ENCODE data around the gene SHISA9.

The SHISA9 gene

GRCh38 chr16:13098536-13098935 lies 197.1 kb downstream of the SHISA9 start:
- no peak for DNase-seq
- in situ Hi-C loops (cut with MboI; ENCODE audit: low pct_unique_long_range_greater_than_20kb, low sequenced_read_pairs), result no loop called here

DNA sequence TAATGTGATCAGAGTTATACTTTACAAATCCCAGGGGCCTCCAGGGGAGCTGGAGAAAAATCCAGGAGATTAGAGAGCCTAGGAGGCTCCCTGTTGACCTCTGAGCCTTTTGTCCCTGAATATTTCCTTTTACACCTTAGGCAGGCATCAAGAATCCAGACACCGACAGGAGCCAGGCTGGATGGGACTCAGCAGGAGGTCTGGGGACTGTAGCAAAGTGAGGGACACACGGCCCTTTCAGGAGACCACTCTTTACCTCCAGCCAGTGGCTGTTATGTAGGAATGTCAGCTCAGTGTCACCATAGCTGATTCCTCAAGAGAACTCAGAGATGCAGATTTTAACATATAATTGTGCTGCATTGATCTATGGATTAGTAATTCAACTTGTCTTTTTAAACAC lies 198.4 kb downstream of the SHISA9 start:
- no peak for DNase-seq
- in situ Hi-C loops (cut with MboI; ENCODE audit: low pct_unique_long_range_greater_than_20kb, low sequenced_read_pairs), result no loop called here

DNA sequence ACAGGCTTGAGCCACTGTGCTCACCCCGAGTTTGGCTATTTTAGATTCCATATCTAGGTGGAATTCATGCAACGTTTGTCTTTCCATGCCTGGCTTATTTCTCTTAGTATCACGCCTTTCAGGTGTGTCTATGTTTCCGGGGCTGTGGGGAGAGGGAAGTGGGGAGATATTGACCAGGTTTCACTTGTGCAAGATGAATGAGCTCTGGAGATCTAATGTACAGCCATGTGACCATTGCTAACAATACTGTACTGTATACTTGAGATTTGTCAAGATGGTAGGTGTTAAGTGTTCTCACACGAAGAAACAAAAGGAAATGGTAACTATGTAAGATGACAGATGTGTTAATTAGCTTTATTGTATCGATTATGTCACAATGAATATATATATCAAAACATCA lies 199.6 kb downstream of the SHISA9 start:
- DNase-seq, result no peak
- in situ Hi-C loops (cut with MboI; ENCODE audit: low pct_unique_long_range_greater_than_20kb, low sequenced_read_pairs), result no loop called here

DNA sequence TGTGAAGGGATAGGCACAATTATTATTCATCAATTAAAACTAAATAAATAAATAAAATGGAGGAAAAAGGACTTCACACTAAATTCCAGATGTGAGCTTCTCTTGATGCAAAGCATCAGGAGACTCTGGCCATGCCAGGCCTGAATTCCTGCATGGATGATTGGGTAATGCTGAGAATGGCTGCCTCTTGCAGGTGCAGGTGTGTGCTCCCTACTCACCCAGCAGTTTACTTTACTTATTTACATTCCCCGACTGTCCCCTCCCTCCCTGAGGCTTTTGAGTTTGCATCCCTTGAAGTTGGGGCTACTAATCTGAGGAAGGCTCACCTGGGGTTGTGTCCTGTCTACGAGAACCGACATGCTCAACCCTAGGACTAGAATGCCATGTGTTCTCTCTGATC lies 200.4 kb downstream of the SHISA9 start:
- DNase-seq, result no peak
- in situ Hi-C loops (cut with MboI; ENCODE audit: low pct_unique_long_range_greater_than_20kb, low sequenced_read_pairs), result no loop called here

DNA sequence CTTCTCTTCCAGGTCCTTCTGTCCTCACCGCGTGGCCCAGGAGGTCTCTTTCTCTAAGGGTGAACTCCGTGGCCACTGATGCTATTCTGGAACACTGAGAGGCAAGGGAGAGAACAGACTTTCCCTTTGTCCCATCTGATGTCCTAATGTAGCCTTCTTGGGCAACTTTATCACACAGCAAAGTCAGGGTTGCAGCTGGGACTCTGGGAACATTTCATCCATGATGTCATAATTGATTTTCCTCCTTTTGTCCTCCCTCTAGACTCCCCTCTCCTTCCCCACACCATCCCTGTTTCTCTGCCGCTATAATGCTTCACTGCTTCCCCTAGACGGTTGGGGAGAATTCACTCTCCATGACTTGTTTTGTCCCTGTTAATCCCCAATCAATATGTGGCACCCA lies 201.0 kb downstream of the SHISA9 start:
- in situ Hi-C loops (cut with MboI; ENCODE audit: low pct_unique_long_range_greater_than_20kb, low sequenced_read_pairs), result no loop called here
- DNase-seq, result no peak

DNA sequence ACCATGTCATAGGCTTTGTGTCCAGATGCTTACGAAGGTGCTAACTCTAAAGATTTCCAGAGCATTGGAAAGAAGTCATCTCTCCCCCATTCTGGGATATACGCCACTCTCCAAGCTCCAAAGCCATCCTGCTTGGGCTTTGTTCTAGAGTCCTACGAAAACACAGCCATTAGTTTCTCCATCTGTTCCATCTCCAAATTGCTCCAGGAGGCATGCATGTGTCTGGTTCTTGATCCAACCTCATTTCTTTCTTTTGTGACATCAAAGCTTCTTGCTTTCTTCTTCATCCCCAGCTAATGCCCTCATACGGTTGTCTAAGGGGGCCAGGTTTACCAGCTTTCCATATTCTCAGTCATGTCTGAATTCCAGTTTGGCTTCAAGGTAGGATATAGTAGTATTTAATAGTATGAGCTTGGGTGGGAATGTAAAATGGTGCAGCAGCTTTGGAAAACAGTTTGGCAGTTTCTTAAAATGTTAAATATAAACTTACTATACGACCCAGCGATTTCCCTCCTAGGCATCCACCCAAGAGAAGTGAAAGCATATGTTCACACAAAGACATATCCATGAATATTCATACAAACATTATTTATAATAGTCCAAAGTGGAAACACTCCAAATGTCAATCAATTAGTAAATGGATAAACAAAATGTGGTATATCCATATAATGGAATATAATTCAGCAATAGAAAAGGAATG lies 202.6 kb downstream of the SHISA9 start:
- no peak for DNase-seq
- in situ Hi-C loops (cut with MboI; ENCODE audit: low pct_unique_long_range_greater_than_20kb, low sequenced_read_pairs), result no loop called here

DNA sequence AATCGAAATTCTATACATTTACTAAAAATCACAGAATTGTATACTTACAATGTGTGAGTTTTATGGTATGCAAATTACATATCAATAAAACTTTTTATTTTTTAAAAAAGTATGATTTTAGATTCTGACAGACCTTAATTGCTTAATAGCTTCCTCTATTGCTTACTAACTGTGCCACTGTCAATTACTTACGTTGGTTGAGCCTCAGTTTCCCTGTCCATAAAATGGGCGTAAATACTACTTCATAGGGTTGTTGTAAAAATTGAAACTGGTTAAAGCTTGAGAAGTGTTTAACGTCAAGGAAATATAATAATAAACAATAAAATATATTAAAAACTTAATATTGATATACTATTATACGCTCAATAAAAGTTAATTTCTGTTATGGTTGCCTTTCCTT lies 203.4 kb downstream of the SHISA9 start:
- in situ Hi-C loops (cut with MboI; ENCODE audit: low pct_unique_long_range_greater_than_20kb, low sequenced_read_pairs), result no loop called here
- DNase-seq, result no peak

- in situ Hi-C loops (cut with MboI; ENCODE audit: low pct_unique_long_range_greater_than_20kb, low sequenced_read_pairs), result no loop called here
These were observed 204.0 kb downstream of the SHISA9 start for GRCh38 chr16:13105427-13105826.

DNA sequence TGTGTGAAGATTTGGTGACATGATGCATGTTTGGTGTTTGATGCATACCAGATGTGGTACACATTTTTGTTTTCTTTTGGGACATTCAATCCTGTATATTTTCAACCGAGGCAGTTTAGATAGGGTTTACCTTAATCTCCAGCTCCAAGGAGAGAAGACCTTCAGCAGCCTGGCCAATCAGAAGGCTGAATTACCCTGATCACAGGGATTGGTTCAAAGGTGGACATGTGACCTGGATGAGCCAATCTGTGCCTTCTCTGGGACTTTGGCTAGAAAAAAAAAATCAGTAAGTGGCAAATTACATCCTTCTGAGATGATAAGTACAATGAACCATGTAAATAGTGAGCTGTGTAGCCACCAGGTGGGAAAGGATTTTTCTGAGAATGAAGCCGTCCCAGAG lies 205.1 kb downstream of the SHISA9 start:
- in situ Hi-C loops (cut with MboI; ENCODE audit: low pct_unique_long_range_greater_than_20kb, low sequenced_read_pairs), result no loop called here

More at GRCh38 chr16:13105427-13105826, 204.0 kb downstream of the SHISA9 start:
- DNase-seq, result no peak

DNA sequence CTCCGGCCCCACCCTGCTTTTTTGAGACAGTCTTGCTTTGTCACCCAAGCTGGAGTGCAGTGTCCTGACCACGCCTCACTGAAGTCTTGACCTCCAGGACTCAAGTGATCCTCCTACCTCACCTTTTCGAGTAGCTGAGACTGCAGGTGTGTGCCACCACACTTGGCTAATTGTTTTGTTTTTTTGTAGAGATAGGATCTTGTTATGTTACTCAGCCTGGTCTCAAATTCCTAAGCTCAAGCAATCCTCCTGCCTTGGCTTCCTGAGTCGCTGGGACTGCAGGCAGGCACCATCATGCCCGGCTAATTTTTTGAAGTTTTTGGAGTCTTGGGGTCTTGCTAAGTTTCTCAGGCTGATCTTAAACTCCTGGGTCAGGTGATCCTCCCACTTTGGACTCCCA lies 206.7 kb downstream of the SHISA9 start:
- no peak for DNase-seq

More for the DNA sequence above, 205.1 kb downstream of the SHISA9 start:
- DNase-seq, result no peak

GRCh38 chr16:13109171-13109570 lies 207.8 kb downstream of the SHISA9 start:
- in situ Hi-C loops (cut with MboI; ENCODE audit: low pct_unique_long_range_greater_than_20kb, low sequenced_read_pairs), result no loop called here

More for the DNA sequence above, 206.7 kb downstream of the SHISA9 start:
- in situ Hi-C loops (cut with MboI; ENCODE audit: low pct_unique_long_range_greater_than_20kb, low sequenced_read_pairs), result no loop called here

GRCh38 chr16:13110124-13110796 lies 208.9 kb downstream of the SHISA9 start:
- no peak for DNase-seq
- in situ Hi-C loops (cut with MboI; ENCODE audit: low pct_unique_long_range_greater_than_20kb, low sequenced_read_pairs), result no loop called here

More at GRCh38 chr16:13109171-13109570, 207.8 kb downstream of the SHISA9 start:
- no peak for DNase-seq

- no peak for DNase-seq
- in situ Hi-C loops (cut with MboI; ENCODE audit: low pct_unique_long_range_greater_than_20kb, low sequenced_read_pairs), result no loop called here
These were observed 210.3 kb downstream of the SHISA9 start for GRCh38 chr16:13111747-13112146.

DNA sequence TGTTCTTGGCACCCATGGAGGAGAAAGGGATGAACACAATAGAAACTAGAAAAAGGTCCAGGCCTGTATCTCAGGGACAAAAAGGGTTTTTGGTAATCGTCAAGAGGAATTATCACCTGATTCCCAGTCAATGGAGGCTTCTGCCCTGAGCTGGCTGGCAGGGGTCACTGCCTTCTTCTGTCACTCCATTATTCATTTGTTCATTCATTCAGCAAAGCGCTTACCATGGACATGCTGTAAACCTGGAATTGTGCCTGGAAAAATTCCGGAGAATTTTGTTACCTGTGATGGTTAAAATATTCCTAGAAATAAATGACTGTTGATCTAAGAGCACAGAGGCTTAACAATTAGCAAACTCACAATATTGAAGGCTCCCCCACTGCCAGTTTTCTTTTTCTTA lies 212.3 kb downstream of the SHISA9 start:
- in situ Hi-C loops (cut with MboI; ENCODE audit: low pct_unique_long_range_greater_than_20kb, low sequenced_read_pairs), result no loop called here
- no peak for DNase-seq

GRCh38 chr16:13118091-13118490 lies 216.7 kb downstream of the SHISA9 start:
- in situ Hi-C loops (cut with MboI; ENCODE audit: low pct_unique_long_range_greater_than_20kb, low sequenced_read_pairs), result no loop called here

GRCh38 chr16:13120091-13120490 lies 218.7 kb downstream of the SHISA9 start:
- in situ Hi-C loops (cut with MboI; ENCODE audit: low pct_unique_long_range_greater_than_20kb, low sequenced_read_pairs), result no loop called here
- DNase-seq, result no peak

More at GRCh38 chr16:13118091-13118490, 216.7 kb downstream of the SHISA9 start:
- no peak for DNase-seq

DNA sequence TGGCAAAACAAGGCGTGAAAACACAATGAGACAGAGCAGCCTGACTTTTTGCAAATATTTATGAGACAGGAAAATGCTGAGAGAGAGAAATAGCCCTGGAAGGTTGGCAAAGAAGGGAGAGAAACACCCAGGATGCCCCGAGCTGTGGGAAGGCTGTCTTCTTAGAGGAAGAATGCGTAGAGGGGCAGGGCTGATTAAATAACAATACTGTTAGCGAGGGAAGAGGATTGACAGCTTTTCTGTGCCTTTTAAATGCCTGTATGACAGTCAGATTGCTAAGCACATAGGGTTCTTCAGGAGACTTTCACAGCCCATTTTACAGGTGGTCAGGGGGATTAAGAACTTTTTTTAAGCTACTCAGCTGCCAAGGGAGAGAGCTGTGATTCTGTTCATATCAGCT lies 219.2 kb downstream of the SHISA9 start:
- no peak for DNase-seq
- in situ Hi-C loops (cut with MboI; ENCODE audit: low pct_unique_long_range_greater_than_20kb, low sequenced_read_pairs), result no loop called here

- in situ Hi-C loops (cut with MboI; ENCODE audit: low pct_unique_long_range_greater_than_20kb, low sequenced_read_pairs), result no loop called here
- DNase-seq, result no peak
These were observed 222.6 kb downstream of the SHISA9 start for GRCh38 chr16:13123991-13124390.

- in situ Hi-C loops (cut with MboI; ENCODE audit: low pct_unique_long_range_greater_than_20kb, low sequenced_read_pairs), result no loop called here
- no peak for DNase-seq
These were observed 225.7 kb downstream of the SHISA9 start for GRCh38 chr16:13127144-13127543.

- no peak for DNase-seq
- in situ Hi-C loops (cut with MboI; ENCODE audit: low pct_unique_long_range_greater_than_20kb, low sequenced_read_pairs), result no loop called here
These were observed 229.2 kb downstream of the SHISA9 start for GRCh38 chr16:13130586-13130985.

- no peak for DNase-seq
- in situ Hi-C loops (cut with MboI; ENCODE audit: low pct_unique_long_range_greater_than_20kb, low sequenced_read_pairs), result no loop called here
These were observed 233.4 kb downstream of the SHISA9 start for GRCh38 chr16:13134836-13135235.
